H9 (cell line): ENCODE data around the gene PLEKHA1. TPM values are rescaled to one million over a fixed set of nuclear protein-coding genes. Genes with fewer than 3 reads are reported as not detected.

Experiments used
- DNase-seq: peaks from one replicate; pipeline ENCODE4 v3.0.0-alpha.2; 2017
- H2AFZ ChIP-seq: one replicate; pipeline ENCODE4 v1.6.1; 2013; ENCODE audit warnings: mild to moderate bottlenecking, low read length, control low read depth, moderate library complexity
- H2AK5ac ChIP-seq: 2 replicates; pipeline ENCODE4 v1.6.1; 2013; ENCODE audit warnings: low read length, control low read depth, mixed read lengths; ENCODE audit not compliant: insufficient read length
- H2BK120ac ChIP-seq: one replicate; pipeline ENCODE4 v1.6.1; 2013; ENCODE audit warnings: low read depth, mild to moderate bottlenecking, low read length, control low read depth, inconsistent platforms; ENCODE audit not compliant: poor library complexity, severe bottlenecking
- H2BK12ac ChIP-seq: 2 replicates; pipeline ENCODE4 v1.6.1; 2013; ENCODE audit warnings: low read length, control low read depth, mixed read lengths, low read depth; ENCODE audit not compliant: insufficient read length
- H2BK15ac ChIP-seq: 2 replicates; pipeline ENCODE4 v1.6.1; 2013; ENCODE audit warnings: low read depth, low read length, control low read depth
- H2BK20ac ChIP-seq: one replicate; pipeline ENCODE4 v1.6.1; 2013; ENCODE audit warnings: low read depth, mild to moderate bottlenecking, low read length, control low read depth, inconsistent platforms; ENCODE audit not compliant: poor library complexity, severe bottlenecking
- H2BK5ac ChIP-seq: 2 replicates; pipeline ENCODE4 v1.6.1; 2013; ENCODE audit warnings: low read length, control low read depth, mixed read lengths; ENCODE audit not compliant: insufficient read length
- H3K14ac ChIP-seq: 2 replicates; pipeline ENCODE4 v1.6.1; 2013; ENCODE audit warnings: low read length, control low read depth; ENCODE audit not compliant: insufficient read depth
- H3K18ac ChIP-seq: 2 replicates; pipeline ENCODE4 v1.6.1; 2013; ENCODE audit warnings: low read depth, mild to moderate bottlenecking, mixed read lengths, low read length, control low read depth; ENCODE audit not compliant: insufficient read length
- H3K23ac ChIP-seq: 2 replicates; pipeline ENCODE4 v1.6.1; 2013; ENCODE audit warnings: low read length, control low read depth, mixed read lengths, low read depth; ENCODE audit not compliant: insufficient read length
- H3K23me2 ChIP-seq: 2 replicates; pipeline ENCODE4 v1.6.1; 2013; ENCODE audit warnings: low read depth, mild to moderate bottlenecking, mixed read lengths, low read length, control low read depth; ENCODE audit not compliant: insufficient read length, poor library complexity, severe bottlenecking
- H3K27ac ChIP-seq: 2 replicates; pipeline ENCODE4 v1.5.1; 2013; ENCODE audit warnings: low read length, control low read depth, mixed read lengths, low read depth; ENCODE audit not compliant: insufficient read length
- H3K27me3 ChIP-seq: 2 replicates; pipeline ENCODE4 v1.6.1; 2013; ENCODE audit warnings: low read length, control low read depth, inconsistent platforms; ENCODE audit not compliant: insufficient read depth
- H3K4ac ChIP-seq: 2 replicates; pipeline ENCODE4 v1.6.1; 2013; ENCODE audit warnings: low read depth, mild to moderate bottlenecking, control low read depth, inconsistent platforms, low read length, moderate library complexity
- H3K4me1 ChIP-seq: 2 replicates; pipeline ENCODE4 v1.6.1; 2013; ENCODE audit warnings: low read length, control low read depth, inconsistent platforms; ENCODE audit not compliant: insufficient read depth
- H3K4me2 ChIP-seq: 2 replicates; pipeline ENCODE4 v1.6.1; 2013; ENCODE audit warnings: low read length, control low read depth, mixed read lengths; ENCODE audit not compliant: insufficient read length, insufficient read depth
- H3K56ac ChIP-seq: 2 replicates; pipeline ENCODE4 v1.6.1; 2013; ENCODE audit warnings: low read depth, mild to moderate bottlenecking, mixed read lengths, low read length, control low read depth; ENCODE audit not compliant: insufficient read length
- H3K79me1 ChIP-seq: 2 replicates; pipeline ENCODE4 v1.6.1; 2013; ENCODE audit warnings: low read depth, mild to moderate bottlenecking, moderate library complexity, low read length, control low read depth, inconsistent platforms; ENCODE audit not compliant: insufficient read depth, poor library complexity, severe bottlenecking
- H3K79me2 ChIP-seq: 2 replicates; pipeline ENCODE4 v1.6.1; 2013; ENCODE audit warnings: low read length, control low read depth, inconsistent platforms; ENCODE audit not compliant: insufficient read depth
- H3K9ac ChIP-seq: 2 replicates; pipeline ENCODE4 v1.6.1; 2013; ENCODE audit warnings: low read length, control low read depth, mixed read lengths; ENCODE audit not compliant: insufficient read length; ENCODE audit errors: extremely low read depth
- H3K9me3 ChIP-seq: one replicate; pipeline ENCODE4 v1.6.1; 2013; ENCODE audit warnings: low read depth, low read length, inconsistent platforms; ENCODE audit not compliant: control insufficient read depth
- H3T11ph ChIP-seq: one replicate; pipeline ENCODE4 v1.6.1; 2013; ENCODE audit warnings: mild to moderate bottlenecking, low read length, control low read depth, inconsistent platforms
- H4K20me1 ChIP-seq: one replicate; pipeline ENCODE4 v1.6.1; 2013; ENCODE audit not compliant: control insufficient read depth, insufficient read length, insufficient read depth
- H4K5ac ChIP-seq: 2 replicates; pipeline ENCODE4 v1.6.1; 2013; ENCODE audit warnings: low read depth, mild to moderate bottlenecking, mixed read lengths, low read length, control low read depth; ENCODE audit not compliant: insufficient read length
- H4K8ac ChIP-seq: replicated peaks from 2 replicates; pipeline ENCODE4 v1.6.1; 2013; ENCODE audit warnings: low read length, control low read depth, mixed read lengths, low read depth; ENCODE audit not compliant: insufficient read length
- H4K91ac ChIP-seq: 2 replicates; pipeline ENCODE4 v1.6.1; 2013; ENCODE audit warnings: low read depth, mild to moderate bottlenecking, moderate library complexity, mixed read lengths, low read length, control low read depth; ENCODE audit not compliant: insufficient read length
- H3K27ac Mint-ChIP-seq, 3 experiments: 2 replicates in 2 of 3; 3 replicates in 1 of 3; pipeline ENCODE4 v1.8.0; 2020 to 2021; ENCODE audit warnings: mixed read lengths in 3 of 3, mild to moderate bottlenecking in 1 of 3, moderate library complexity in 1 of 3
- H3K27me3 Mint-ChIP-seq: 2 replicates; pipeline ENCODE4 v1.8.0; 2021; ENCODE audit warnings: low read depth, mild to moderate bottlenecking, moderate library complexity, mixed read lengths
- H3K36me3 Mint-ChIP-seq, 3 experiments: 2 replicates in 2 of 3; 3 replicates in 1 of 3; pipeline ENCODE4 v1.8.0; 2020 to 2021; ENCODE audit warnings: low read depth in 3 of 3, mixed read lengths in 3 of 3; ENCODE audit not compliant: insufficient read depth in 1 of 3
- H3K4me1 Mint-ChIP-seq, 2 experiments: 2 replicates each; pipeline ENCODE4 v1.8.0; 2020; ENCODE audit warnings: mixed read lengths in 2 of 2
- H3K4me3 Mint-ChIP-seq, 2 experiments: 2 replicates in 1 of 2; 3 replicates in 1 of 2; pipeline ENCODE4 v1.8.0; 2020 to 2021; ENCODE audit warnings: mild to moderate bottlenecking in 2 of 2, mixed read lengths in 2 of 2, moderate library complexity in 1 of 2
- H3K9me3 Mint-ChIP-seq, 2 experiments: 2 replicates in 1 of 2; 3 replicates in 1 of 2; pipeline ENCODE4 v1.8.0; 2020; ENCODE audit warnings: mild to moderate bottlenecking in 2 of 2, mixed read lengths in 2 of 2, moderate library complexity in 1 of 2
- CTCF ChIP-seq: fragments of 200-600 bp; sonication (generic); conservative IDR thresholded peaks from 3 replicates; pipeline ENCODE4 v1.8.0; 2021; ENCODE audit warnings: antibody characterized with exemption, mild to moderate bottlenecking
- WGBS: extraction: QIAGEN DNeasy Blood & Tissue Kit; methylation state at CpG from one replicate; pipeline ENCODE4 v1.1.7; 2013; ENCODE audit warnings: missing lambda C conversion rate, low lambda C conversion rate, mixed read lengths; ENCODE audit not compliant: insufficient read length; ENCODE audit errors: extremely low coverage; 5-methylcytosine and 5-hydroxymethylcytosine counted together
- total RNA-seq: library from RNA; stranded (reverse); gene quantifications from 2 replicates; pipeline ENCODE4 v1.2.1, GENCODE V29; 2021

The PLEKHA1 gene
- total RNA-seq, 1 experiment from 2014 or later: 32.7 TPM

- H4K8ac ChIP-seq: no peak overlapping the region
- Mint-ChIP-seq H3K27ac (no peak overlapping the region), H3K4me1 (peaks cover 0 to 8% of the 10 kb centered on the region in 2 experiments), H3K27me3 (peaks cover 50% of the 10 kb centered on the region), H3K36me3 (0 out of 7 replicates have a peak, but pooled peaks cover 0 to 2% (median 0%) of the 10 kb centered on the region in 3 experiments), H3K4me3 (no peak overlapping the region), H3K9me3 (no peaks in the 10 kb centered on the region)
- H4K91ac ChIP-seq: no peak overlapping the region
- no peaks in the 10 kb centered on the region for H3K4me1 ChIP-seq
- no peaks in the 10 kb centered on the region for H3K79me2 ChIP-seq
- H4K5ac ChIP-seq: no peak overlapping the region
- H2BK15ac ChIP-seq: no peak overlapping the region
- no peak overlapping the region for H3K23ac ChIP-seq
- DNase-seq: no peak
- peaks cover 6% of the 10 kb centered on the region; the same call in 1 of the 2 replicates for H3K27me3 ChIP-seq
- no peak overlapping the region for H3K9ac ChIP-seq
- no peak overlapping the region for H2BK5ac ChIP-seq
- TF ChIP-seq CTCF: no peak
- no peak overlapping the region for H3K4ac ChIP-seq
- no peak overlapping the region for H3K56ac ChIP-seq
- H2BK20ac ChIP-seq: no peak overlapping the region
- H2BK12ac ChIP-seq: no peak overlapping the region
- H3K18ac ChIP-seq: no peak overlapping the region
- H2AFZ ChIP-seq: no peak overlapping the region
- no peak overlapping the region for H2BK120ac ChIP-seq
- no peaks in the 10 kb centered on the region for H3K79me1 ChIP-seq
- no peak overlapping the region for H3T11ph ChIP-seq
- H3K14ac ChIP-seq: no peak overlapping the region
- no peaks in the 10 kb centered on the region for H3K9me3 ChIP-seq
- H3K27ac ChIP-seq: no peak overlapping the region
- H3K23me2 ChIP-seq: no peaks in the 10 kb centered on the region
- no peaks in the 10 kb centered on the region for H4K20me1 ChIP-seq
- no peak overlapping the region for H2AK5ac ChIP-seq
- no CpG with 5 or more reads among the region's 5 CpGs for WGBS
- no peak overlapping the region for H3K4me2 ChIP-seq
These were observed 93.9 kb downstream of the PLEKHA1 start for GRCh38 chr10:122468307-122468925.
